GM18507 (cell line): ENCODE results near the gene FBXO11.
A peak's percentile ranks its signal among the peaks of the same experiment; 100 is the strongest.

Experiments
- DNase-seq: peaks from one replicate; pipeline ENCODE4 v3.0.0; 2011; ENCODE audit warnings: low read depth; ENCODE audit not compliant: insufficient read length; ENCODE audit errors: extremely low spot score
- FAIRE-seq: peaks from 2 replicates; lab custom pipeline; 2011; peaks lifted over from hg19 to GRCh38; lab: Jason Lieb, UNC

The FBXO11 gene

GRCh38 chr2:47801118-47801517 is 105.2 kb downstream of the FBXO11 start:
- no peak for DNase-seq
- FAIRE-seq, result no peak

- FAIRE-seq (no peak), DNase-seq (no peak)
Observed at GRCh38 chr2:47799031-47799609, 107.2 kb downstream of the FBXO11 start.

GRCh38 chr2:47798631-47799030 is 107.7 kb downstream of the FBXO11 start:
- DNase-seq (no peak), FAIRE-seq (no peak)

- FAIRE-seq (no peak), DNase-seq (no peak)
Observed at GRCh38 chr2:47796090-47796697, 110.1 kb downstream of the FBXO11 start.

GRCh38 chr2:47785986-47786385 is 120.3 kb downstream of the FBXO11 start:
- FAIRE-seq (no peak), DNase-seq (no peak)

GRCh38 chr2:47784352-47784851 is 121.9 kb downstream of the FBXO11 start:
- FAIRE-seq, result no peak
- no peak for DNase-seq

GRCh38 chr2:47783486-47784351 is 122.6 kb downstream of the FBXO11 start:
- DNase-seq (peak; percentile 30), FAIRE-seq (no peak)

GRCh38 chr2:47782671-47783485 is 123.4 kb downstream of the FBXO11 start, which contains the start of gene MSH6:
Gene MSH6 (plus strand): TSS chr2:47783145. CDS start chr2:47783234, 89 bp downstream.
- peak; percentile 97 for DNase-seq
- FAIRE-seq, result peak; percentile 82

GRCh38 chr2:47782381-47782670 is 124.0 kb downstream of the FBXO11 start:
- no peak for DNase-seq
- FAIRE-seq, result peak; percentile 15

- no peak for FAIRE-seq
Observed at GRCh38 chr2:47779426-47779790, 126.9 kb downstream of the FBXO11 start.

GRCh38 chr2:47778698-47779425 is 127.4 kb downstream of the FBXO11 start:
- no peak for FAIRE-seq
- DNase-seq, result no peak

More at GRCh38 chr2:47779426-47779790, 126.9 kb downstream of the FBXO11 start:
- no peak for DNase-seq

GRCh38 chr2:47777277-47777937 is 128.9 kb downstream of the FBXO11 start:
- FAIRE-seq (no peak), DNase-seq (no peak)

GRCh38 chr2:47774567-47774966 is 131.7 kb downstream of the FBXO11 start:
- FAIRE-seq (no peak), DNase-seq (no peak)

- FAIRE-seq (no peak), DNase-seq (no peak)
Observed at GRCh38 chr2:47772343-47772742, 134.0 kb downstream of the FBXO11 start.

GRCh38 chr2:47771211-47771610 is 135.1 kb downstream of the FBXO11 start:
- no peak for FAIRE-seq

GRCh38 chr2:47769318-47769717 is 137.0 kb downstream of the FBXO11 start:
- no peak for FAIRE-seq
- DNase-seq, result no peak

More at GRCh38 chr2:47771211-47771610, 135.1 kb downstream of the FBXO11 start:
- no peak for DNase-seq

- FAIRE-seq (peak; percentile 71), DNase-seq (peak; percentile 49)
Observed at GRCh38 chr2:47767880-47768609, 138.3 kb downstream of the FBXO11 start.

GRCh38 chr2:47767497-47767844 is 138.8 kb downstream of the FBXO11 start:
- DNase-seq (no peak), FAIRE-seq (no peak)
